Esophagus (tissue), 2 donors: ENCODE data around the gene APC. TPM values are rescaled to one million over a fixed set of nuclear protein-coding genes. Genes with fewer than 3 reads are reported as not detected.
"Not testable (repeated sequence)": the region's sequence is repeated elsewhere in the genome, so short reads cannot be mapped to it uniquely, and the experiment has no call there.

ENCODE experiments used
- H3K27ac ChIP-seq, 2 donors: one replicate each; pipeline ENCODE4 v1.5.1; 2013; ENCODE audit warnings: low read depth in 2 of 2, mild to moderate bottlenecking in 2 of 2, inconsistent platforms in 1 of 2, low read length in 1 of 2, moderate library complexity in 1 of 2
- H3K27me3 ChIP-seq, 2 donors: one replicate each; pipeline ENCODE4 v1.6.1; 2013; ENCODE audit warnings: low read length in 2 of 2, control low read depth in 1 of 2, mild to moderate bottlenecking in 1 of 2; ENCODE audit not compliant: insufficient read depth in 2 of 2, control insufficient read depth in 1 of 2
- H3K36me3 ChIP-seq, 2 donors: one replicate each; pipeline ENCODE4 v1.6.1; 2013; ENCODE audit warnings: low read length in 1 of 2; ENCODE audit not compliant: control insufficient read depth in 2 of 2, insufficient read depth in 2 of 2
- H3K4me1 ChIP-seq, 2 donors: one replicate each; pipeline ENCODE4 v1.6.1; 2013; ENCODE audit warnings: low read length in 1 of 2; ENCODE audit not compliant: control insufficient read depth in 2 of 2, insufficient read depth in 2 of 2
- H3K4me3 ChIP-seq, 2 donors: one replicate each; pipeline ENCODE4 v1.5.1; 2013; ENCODE audit warnings: low read length in 2 of 2, mild to moderate bottlenecking in 2 of 2, low read depth in 1 of 2, moderate library complexity in 1 of 2
- H3K9me3 ChIP-seq, 2 donors: one replicate each; pipeline ENCODE4 v1.6.1; 2013; ENCODE audit warnings: mild to moderate bottlenecking in 2 of 2, low read depth in 1 of 2, low read length in 1 of 2, moderate library complexity in 1 of 2; ENCODE audit not compliant: control insufficient read depth in 2 of 2, insufficient read depth in 1 of 2
- WGBS, 2 donors: extraction: QIAGEN DNeasy Blood & Tissue Kit; methylation state at CpG; one replicate each; pipeline ENCODE4 v1.1.7; 2013; 5-methylcytosine and 5-hydroxymethylcytosine counted together
- polyA plus RNA-seq, 2 donors: library from polyadenylated mRNA; stranded (reverse); fragments of 200-250 nt; gene quantifications; one replicate each; pipeline ENCODE4 v1.2.3, GENCODE V29; 2013
- donor health status: healthy with polysubstance abuse.
- donor health status: Bipolar disorder and iron deficiency.

Gene APC
- polyA plus RNA-seq, 2 donors = 4.8 to 5.8 TPM

DNA sequence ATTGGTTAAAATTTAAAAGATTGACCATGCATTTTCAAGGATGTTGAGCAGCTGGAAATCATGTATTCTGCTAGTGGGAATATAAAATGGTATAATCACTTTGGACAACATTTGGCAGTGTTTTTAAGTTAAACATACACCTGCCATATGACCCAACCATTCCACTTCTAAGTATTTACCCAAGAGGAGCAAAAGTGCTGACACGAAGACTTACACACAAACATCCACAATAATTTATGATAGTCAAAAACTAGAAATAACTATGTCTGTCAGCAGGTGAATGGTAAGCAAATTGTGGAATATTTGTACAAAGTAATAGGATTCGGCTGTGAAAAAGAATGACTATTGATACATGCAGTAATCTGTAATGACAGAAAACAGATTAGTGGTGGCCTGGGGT lies 92.7 kb downstream of the APC start:
- peaks cover 0 to 7% of the 10 kb centered on the region in 2 donors for H3K36me3 ChIP-seq

DNA sequence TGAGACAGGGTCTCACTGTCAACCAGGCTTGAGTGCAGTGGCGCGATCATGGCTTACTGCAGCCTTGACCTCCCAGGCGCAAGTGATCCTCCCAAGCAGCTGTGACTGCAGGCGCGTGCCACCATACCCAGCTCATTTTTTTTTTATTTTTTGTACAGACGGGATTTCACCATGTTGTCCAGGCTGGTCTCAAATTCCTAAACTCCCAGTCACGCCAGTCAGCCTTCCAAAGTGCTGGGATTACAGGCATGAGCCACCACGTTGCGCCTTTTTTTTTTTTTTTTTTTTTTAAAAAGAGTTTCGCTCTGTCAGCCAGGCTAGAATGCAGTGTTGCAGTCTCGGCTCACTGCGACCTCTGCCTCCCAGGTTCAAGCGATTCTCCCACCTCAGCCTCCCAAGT lies 96.3 kb downstream of the APC start:
- peaks cover 3 to 6% of the 10 kb centered on the region in 2 donors for H3K36me3 ChIP-seq
- H3K27me3 ChIP-seq = no peaks in the 10 kb centered on the region
- H3K4me3 ChIP-seq = no peak overlapping the region
- H3K4me1 ChIP-seq = no peaks in the 10 kb centered on the region
- H3K9me3 ChIP-seq = no peaks in the 10 kb centered on the region
- no peak overlapping the region for H3K27ac ChIP-seq
- 95 to 97% methylated on average over 13 of the region's 13 CpGs for WGBS, 2 donors

More for the DNA sequence above, 92.7 kb downstream of the APC start:
- no peaks in the 10 kb centered on the region for H3K4me1 ChIP-seq
- no peak overlapping the region for H3K4me3 ChIP-seq
- H3K27me3 ChIP-seq = no peaks in the 10 kb centered on the region
- H3K27ac ChIP-seq = no peak overlapping the region
- WGBS, 2 donors = 92 to 96% methylated on average over 2 of the region's 2 CpGs
- H3K9me3 ChIP-seq = no peaks in the 10 kb centered on the region

DNA sequence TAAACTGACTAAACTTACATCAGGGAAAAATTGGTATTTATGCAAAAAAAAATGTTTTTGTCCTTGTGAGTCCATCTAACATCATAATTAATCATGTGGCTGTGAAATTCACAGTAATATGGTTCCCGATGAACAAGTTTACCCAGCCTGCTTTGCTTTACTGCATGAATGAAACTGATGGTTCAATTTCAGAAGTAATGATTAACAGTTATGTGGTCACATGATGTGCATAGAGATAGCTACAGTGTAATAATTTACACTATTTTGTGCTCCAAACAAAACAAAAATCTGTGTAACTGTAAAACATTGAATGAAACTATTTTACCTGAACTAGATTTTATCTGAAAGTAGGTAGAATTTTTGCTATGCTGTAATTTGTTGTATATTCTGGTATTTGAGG lies 106.8 kb downstream of the APC start:
- Histone ChIP-seq H3K36me3 (peaks cover 0 to 2% of the 10 kb centered on the region in 2 donors), H3K4me1 (no peaks in the 10 kb centered on the region), H3K27me3 (no peaks in the 10 kb centered on the region), H3K9me3 (no peaks in the 10 kb centered on the region), H3K27ac (no peak overlapping the region), H3K4me3 (no peak overlapping the region)
- WGBS, 2 donors = 69 to 76% methylated on average over 1 of the region's 1 CpG

DNA sequence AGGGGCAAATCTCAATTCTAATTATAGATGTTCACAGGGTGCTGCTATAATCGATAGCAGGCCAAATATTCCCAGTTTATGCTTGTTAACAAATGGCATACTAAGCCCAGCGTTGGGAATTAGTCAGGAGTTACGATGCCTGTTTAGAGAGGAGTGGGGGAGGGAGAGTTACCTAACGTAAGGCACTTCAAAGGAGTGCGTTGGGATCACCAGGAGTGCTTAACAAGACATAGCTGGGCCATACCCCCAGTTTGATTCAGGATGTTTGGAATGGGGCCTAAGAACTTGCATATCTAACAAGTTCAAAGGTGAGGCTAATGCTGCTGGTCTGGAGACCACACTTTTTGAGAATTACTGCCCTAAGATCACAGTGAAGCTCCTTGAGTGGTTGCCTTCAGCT lies 108.9 kb downstream of the APC start:
- H3K4me3 ChIP-seq = no peak overlapping the region
- no peaks in the 10 kb centered on the region for H3K36me3 ChIP-seq
- H3K4me1 ChIP-seq = no peaks in the 10 kb centered on the region
- H3K9me3 ChIP-seq = no peaks in the 10 kb centered on the region
- H3K27ac ChIP-seq = no peak overlapping the region
- WGBS, 2 donors = 78 to 80% methylated on average over 5 of the region's 5 CpGs
- H3K27me3 ChIP-seq = no peaks in the 10 kb centered on the region

DNA sequence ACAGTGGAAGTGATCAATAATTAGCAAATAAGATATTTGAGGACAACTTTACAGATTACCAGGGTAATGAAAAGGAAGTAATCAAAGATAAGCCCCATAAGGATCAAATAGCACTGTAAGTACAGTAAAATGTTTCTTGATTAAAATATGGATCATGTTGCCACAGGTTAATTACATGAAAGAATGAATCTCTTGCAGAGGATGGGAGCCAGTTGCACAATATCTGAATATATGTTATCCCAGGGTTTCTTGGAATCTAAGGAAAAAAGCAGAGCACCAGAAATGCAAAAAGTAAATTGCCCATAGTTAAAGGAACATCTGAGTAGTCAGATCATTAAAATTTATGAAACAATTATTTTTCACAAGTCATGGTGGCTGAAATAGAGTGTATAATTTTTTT lies 109.6 kb downstream of the APC start:
- Histone ChIP-seq H3K4me1 (no peaks in the 10 kb centered on the region), H3K27ac (no peak overlapping the region), H3K9me3 (no peaks in the 10 kb centered on the region), H3K4me3 (no peak overlapping the region), H3K36me3 (no peaks in the 10 kb centered on the region), H3K27me3 (no peaks in the 10 kb centered on the region)

DNA sequence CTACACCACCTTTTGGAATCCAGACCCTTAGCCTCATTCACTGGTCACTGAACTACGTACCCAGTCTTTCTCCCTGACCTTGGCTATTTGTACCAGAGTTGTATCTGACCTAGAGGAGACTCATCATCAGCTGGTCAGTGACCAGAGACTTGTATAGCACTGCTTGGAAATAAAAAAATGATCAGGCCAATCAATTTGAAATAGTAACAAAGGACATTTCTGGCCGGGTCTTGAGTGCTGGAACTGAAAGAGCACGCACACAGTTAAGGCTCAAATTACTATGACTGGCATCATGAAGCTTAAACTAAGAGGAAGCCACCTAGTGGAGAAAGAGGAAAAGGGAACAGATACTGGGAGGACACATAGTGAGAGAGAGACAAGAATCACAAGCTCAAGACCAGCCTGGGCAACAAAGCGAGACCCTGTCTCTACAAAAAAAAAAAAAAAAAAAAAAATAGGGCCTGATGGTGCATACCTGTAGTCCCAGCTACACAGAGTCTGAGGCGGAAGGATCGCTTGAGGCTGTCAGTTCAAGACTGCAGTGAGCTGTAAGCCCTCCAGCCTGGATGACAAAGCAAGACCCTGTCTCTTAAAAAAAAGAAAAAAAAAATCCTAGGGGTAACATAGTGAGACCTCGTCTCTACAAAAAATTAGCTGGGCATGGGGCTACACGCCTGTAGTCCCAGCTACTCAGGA lies 110.6 kb downstream of the APC start:
- H3K36me3 ChIP-seq = no peaks in the 10 kb centered on the region
- no peaks in the 10 kb centered on the region for H3K27me3 ChIP-seq
- no peak overlapping the region for H3K4me3 ChIP-seq
- no peak overlapping the region for H3K27ac ChIP-seq
- no peaks in the 10 kb centered on the region for H3K9me3 ChIP-seq
- 47 to 57% methylated on average over 8 of the region's 8 CpGs for WGBS, 2 donors
- H3K4me1 ChIP-seq = no peaks in the 10 kb centered on the region

DNA sequence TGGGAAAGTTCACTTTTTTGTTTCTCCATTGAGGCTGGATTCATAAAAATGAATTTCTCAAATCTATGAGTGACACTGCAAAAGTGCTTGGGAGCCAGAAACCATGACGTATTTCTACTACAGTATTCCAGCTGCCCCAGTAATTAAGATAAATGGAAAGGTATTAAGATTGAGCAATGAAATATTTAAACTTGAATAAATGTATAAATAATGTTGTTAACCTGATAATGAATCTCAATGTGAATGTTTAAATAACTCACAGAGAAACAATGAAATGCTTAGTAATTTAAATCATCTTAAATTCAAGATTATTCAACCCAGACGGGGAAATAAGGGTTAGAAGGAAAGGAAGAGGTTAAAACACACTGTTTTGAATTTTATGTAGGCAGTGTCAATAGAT lies 112.2 kb downstream of the APC start:
- 42 to 59% methylated on average over 2 of the region's 2 CpGs for whole genome bisulfite sequencing, 2 donors
- no peak overlapping the region for H3K4me3 ChIP-seq
- H3K36me3 ChIP-seq = no peaks in the 10 kb centered on the region
- H3K27ac ChIP-seq = no peak overlapping the region
- H3K9me3 ChIP-seq = no peaks in the 10 kb centered on the region
- H3K4me1 ChIP-seq = no peaks in the 10 kb centered on the region
- no peaks in the 10 kb centered on the region for H3K27me3 ChIP-seq

DNA sequence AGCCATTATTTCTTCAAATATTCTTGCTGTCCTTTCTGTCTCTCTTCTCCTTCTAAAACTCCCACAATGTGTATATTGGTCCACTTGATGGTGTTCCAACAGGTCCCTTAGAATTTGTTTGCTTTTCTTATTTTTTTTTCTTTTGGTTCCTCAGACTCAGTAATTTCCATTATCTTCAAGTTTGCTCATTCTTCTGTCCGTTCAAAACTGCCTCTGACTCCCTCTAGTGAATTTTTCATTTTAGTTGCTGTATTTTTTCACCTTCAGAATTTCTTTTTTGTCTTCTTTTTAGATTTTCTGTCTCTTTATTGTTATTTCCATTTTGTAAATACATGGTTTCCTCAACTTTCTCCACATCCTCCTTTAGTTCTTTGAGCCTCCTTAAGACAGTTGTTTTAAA lies 117.0 kb downstream of the APC start:
- WGBS, 2 donors = 67 to 70% methylated on average over 1 of the region's 1 CpG
- Histone ChIP-seq H3K9me3 (no peaks in the 10 kb centered on the region), H3K4me1 (no peaks in the 10 kb centered on the region), H3K36me3 (no peaks in the 10 kb centered on the region), H3K27ac (no peak overlapping the region), H3K4me3 (no peak overlapping the region), H3K27me3 (no peaks in the 10 kb centered on the region)

DNA sequence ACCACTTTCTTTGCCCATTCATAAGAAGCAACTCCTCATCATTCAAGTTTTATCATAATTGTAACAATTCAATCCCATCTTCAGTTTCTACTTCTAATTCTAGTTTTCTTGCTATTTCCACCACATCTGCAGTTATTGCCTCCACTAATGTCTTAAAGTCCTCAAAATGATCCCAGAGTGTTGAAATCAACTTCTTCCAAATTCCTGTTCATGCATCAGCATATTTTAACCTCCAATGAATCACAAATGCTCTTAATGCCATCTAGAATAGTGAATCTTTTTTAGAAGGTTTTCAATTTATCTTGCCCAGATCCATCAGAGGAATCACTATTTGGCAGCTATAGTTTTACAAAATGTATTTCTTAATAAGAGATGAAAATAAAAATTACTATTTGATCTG lies 120.2 kb downstream of the APC start:
- H3K27me3 ChIP-seq = no peaks in the 10 kb centered on the region
- no peak overlapping the region for H3K27ac ChIP-seq
- no peaks in the 10 kb centered on the region for H3K36me3 ChIP-seq
- H3K4me1 ChIP-seq = no peaks in the 10 kb centered on the region
- H3K9me3 ChIP-seq = no peaks in the 10 kb centered on the region
- H3K4me3 ChIP-seq = no peak overlapping the region

DNA sequence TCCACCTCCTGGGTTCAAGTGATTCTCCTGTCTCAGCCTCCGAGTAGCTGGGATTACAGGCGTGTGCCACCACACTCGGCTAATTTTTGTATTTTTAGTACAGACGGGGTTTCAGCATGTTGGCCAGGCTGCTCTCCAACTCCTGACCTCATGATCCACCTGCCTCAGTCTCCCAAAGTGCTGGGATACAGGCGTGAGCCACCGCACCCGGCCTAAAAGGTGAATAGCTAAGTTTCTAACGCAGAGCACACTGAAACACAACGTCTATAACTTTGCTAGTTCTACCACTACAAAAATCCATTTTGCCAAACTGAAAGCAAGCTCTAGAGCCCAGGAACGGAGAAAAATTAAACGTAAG lies 122.9 kb downstream of the APC start:
- whole genome bisulfite sequencing, 2 donors = 74 to 75% methylated on average over 11 of the region's 11 CpGs

More for the DNA sequence above, 122.9 kb downstream of the APC start:
- not testable (repeated sequence) for H3K9me3 ChIP-seq, H3K27me3 ChIP-seq, H3K4me1 ChIP-seq, H3K36me3 ChIP-seq
- Histone ChIP-seq H3K4me3 (peak overlapping the region; percentile 77 to 84), H3K27ac (peak overlapping the region; percentile 71 to 85)
